Heart left ventricle (tissue), 13 donors: ENCODE results near the gene B3GLCT.

Source experiments
- POLR2A ChIP-seq, 2 donors: fragments of 450-650 bp; IDR thresholded peaks; one replicate each; pipeline ENCODE4 v1.6.1; 2017; ENCODE audit warnings: antibody characterized with exemption in 2 of 2, mild to moderate bottlenecking in 2 of 2, moderate library complexity in 2 of 2
- TF ChIP-seq, protein P1 (sequence below), 12 donors: fragments of 200-600 bp; sonication (generic) in 4 of 12; IDR thresholded peaks; one replicate each; pipeline versions ENCODE4 v1.5.0 to v1.8.0; 2018 to 2022; ENCODE audit warnings: antibody characterized with exemption in 12 of 12, mild to moderate bottlenecking in 5 of 12
- donor health status: ischemic (EF 13 %, LVEDD 7.1; RV severe dilation, severe dysfunction).
- donor health status: DM: no; HTN: yes; CAD: no.
- donor health status: DM: no; HTN: no; CAD: no.
- donor health status: ischemic (EF 25% LVEDD 6.9; RV normal size, moderate dysfunction).
- donor health status: ischemic (EF 25% LVEDD 5.7; RV mildly dilated, moderate dysfunction).
- donor health status: ischemic (EF 35%, LVEDD 5.7; RV mildly dilated, moderate dysfunction).
- donor health status: nonischemic (EF 11% LVEDD 7.7; RV severe dilation, severe dysfunction).
- donor health status: DM: yes; HTN: yes; CAD: no.
- donor health status: PGD.
- donor health status: ischemic (EF 29% LVEDD 5.4; RV normal size, mild dysfunction).
- donor health status: nonischemic (EF 23%, LVEDD 6.1; RV moderate dilation, normal function).

DNA sequence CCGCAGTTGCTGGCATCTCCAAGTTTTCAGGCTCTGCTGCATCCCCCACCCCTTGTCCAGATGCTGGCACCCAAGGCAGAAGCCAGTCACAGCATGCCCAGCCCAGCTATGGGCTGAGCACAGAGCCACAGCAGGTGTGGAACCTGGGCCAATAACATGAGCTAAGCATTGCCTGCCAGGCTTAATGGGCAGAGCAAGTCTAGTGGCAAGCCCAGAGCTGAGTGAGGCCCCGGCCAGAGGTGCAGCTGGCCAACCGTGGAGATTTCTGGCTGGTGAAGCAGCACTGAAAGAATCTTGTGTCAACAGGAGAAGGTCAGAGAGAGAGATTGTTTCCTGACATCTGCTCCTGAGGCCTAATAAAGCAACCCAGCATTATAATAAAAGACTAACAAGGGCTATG lies 111.0 kb downstream of the B3GLCT start:
- TF ChIP-seq, protein P1, sequence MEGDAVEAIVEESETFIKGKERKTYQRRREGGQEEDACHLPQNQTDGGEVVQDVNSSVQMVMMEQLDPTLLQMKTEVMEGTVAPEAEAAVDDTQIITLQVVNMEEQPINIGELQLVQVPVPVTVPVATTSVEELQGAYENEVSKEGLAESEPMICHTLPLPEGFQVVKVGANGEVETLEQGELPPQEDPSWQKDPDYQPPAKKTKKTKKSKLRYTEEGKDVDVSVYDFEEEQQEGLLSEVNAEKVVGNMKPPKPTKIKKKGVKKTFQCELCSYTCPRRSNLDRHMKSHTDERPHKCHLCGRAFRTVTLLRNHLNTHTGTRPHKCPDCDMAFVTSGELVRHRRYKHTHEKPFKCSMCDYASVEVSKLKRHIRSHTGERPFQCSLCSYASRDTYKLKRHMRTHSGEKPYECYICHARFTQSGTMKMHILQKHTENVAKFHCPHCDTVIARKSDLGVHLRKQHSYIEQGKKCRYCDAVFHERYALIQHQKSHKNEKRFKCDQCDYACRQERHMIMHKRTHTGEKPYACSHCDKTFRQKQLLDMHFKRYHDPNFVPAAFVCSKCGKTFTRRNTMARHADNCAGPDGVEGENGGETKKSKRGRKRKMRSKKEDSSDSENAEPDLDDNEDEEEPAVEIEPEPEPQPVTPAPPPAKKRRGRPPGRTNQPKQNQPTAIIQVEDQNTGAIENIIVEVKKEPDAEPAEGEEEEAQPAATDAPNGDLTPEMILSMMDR (IDR thresholded peaks at IDR 0.05): no peak
- no peak for TF ChIP-seq POLR2A (IDR thresholded peaks at IDR 0.05)
